Osteoblast (primary cell): ENCODE measurements around the gene ADAMTS2. TPM values are rescaled to one million over a fixed set of nuclear protein-coding genes. Genes with fewer than 3 reads are reported as not detected.

Experiments
- DNase-seq: peaks from one replicate; pipeline ENCODE4 v3.0.0; 2011; ENCODE audit warnings: low spot score, mixed read lengths; ENCODE audit not compliant: insufficient read length; ENCODE audit errors: missing footprints
- H2AFZ ChIP-seq: 2 replicates; pipeline ENCODE4 v1.6.0; 2011; ENCODE audit warnings: mild to moderate bottlenecking, low read length
- H3K27ac ChIP-seq: 2 replicates; pipeline ENCODE4 v1.5.1; 2011; ENCODE audit warnings: mild to moderate bottlenecking, low read depth, low read length, moderate library complexity
- H3K27me3 ChIP-seq: 2 replicates; pipeline ENCODE4 v1.6.0; 2012; ENCODE audit warnings: mild to moderate bottlenecking, control low read depth, inconsistent platforms, low read length, moderate library complexity; ENCODE audit not compliant: insufficient read depth
- H3K36me3 ChIP-seq: 2 replicates; pipeline ENCODE4 v1.5.1; 2011; ENCODE audit warnings: mild to moderate bottlenecking, low read length, control low read depth, moderate library complexity; ENCODE audit not compliant: insufficient read depth
- H3K4me1 ChIP-seq: 2 replicates; pipeline ENCODE4 v1.5.1; 2011; ENCODE audit warnings: mild to moderate bottlenecking, low read length, control low read depth, moderate library complexity; ENCODE audit not compliant: insufficient read depth
- H3K4me2 ChIP-seq: 2 replicates; pipeline ENCODE4 v1.6.0; 2011; ENCODE audit warnings: mild to moderate bottlenecking, low read length; ENCODE audit not compliant: insufficient read depth
- H3K4me3 ChIP-seq: fragments of 200-600 bp; sonication (generic); 3 replicates; pipeline ENCODE4 v1.5.1; 2012; ENCODE audit warnings: mild to moderate bottlenecking, low read length, inconsistent platforms; ENCODE audit not compliant: insufficient read depth
- H3K79me2 ChIP-seq: 2 replicates; pipeline ENCODE4 v1.6.0; 2012; ENCODE audit warnings: mild to moderate bottlenecking, low read length, control low read depth, inconsistent platforms; ENCODE audit not compliant: insufficient read depth
- H3K9me3 ChIP-seq: 2 replicates; pipeline ENCODE4 v1.5.1; 2011; ENCODE audit warnings: low read depth, low read length, control low read depth
- H4K20me1 ChIP-seq: 2 replicates; pipeline ENCODE4 v1.6.0; 2012; ENCODE audit warnings: mild to moderate bottlenecking, low read length, control low read depth; ENCODE audit not compliant: insufficient read depth
- total RNA-seq: library from RNA; depleted of rRNA; stranded (reverse); fragments of >200 nt; gene quantifications from 2 replicates; pipeline ENCODE4 v1.2.3, GENCODE V29; 2012
- TF ChIP-seq, protein P1 (sequence below): IDR thresholded peaks from 2 replicates; pipeline ENCODE4 v1.5.1; 2011; ENCODE audit warnings: mild to moderate bottlenecking, low read depth, low read length, moderate library complexity; ENCODE audit errors: extremely low read depth

ADAMTS2 gene
- total RNA-seq, 1 donor: 144 TPM

DNA sequence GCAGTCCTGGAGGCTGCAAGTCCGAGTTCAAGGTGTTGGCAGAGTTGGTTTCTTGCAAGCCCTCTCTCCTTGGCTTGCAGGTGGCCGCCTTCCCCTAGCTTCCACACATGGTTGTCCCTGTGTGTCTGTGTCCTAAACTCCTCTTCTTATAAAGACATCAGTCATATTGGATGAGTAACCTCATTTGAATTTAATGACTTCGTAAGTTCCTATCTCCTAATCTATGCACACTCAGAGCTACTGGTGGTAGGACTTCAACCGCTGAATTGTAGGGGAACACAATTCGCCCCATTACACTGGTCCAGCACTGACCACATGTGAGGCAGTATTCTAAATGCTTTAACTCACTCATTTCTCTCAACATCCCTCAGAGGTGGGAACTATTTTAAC is 25.9 kb upstream of the ADAMTS2 start:
- H3K4me1 ChIP-seq: peaks cover 2% of the 10 kb centered on the region
- H4K20me1 ChIP-seq: no peaks in the 10 kb centered on the region
- no peaks in the 10 kb centered on the region for H3K36me3 ChIP-seq
- H3K27me3 ChIP-seq: no peaks in the 10 kb centered on the region
- TF ChIP-seq, protein P1, sequence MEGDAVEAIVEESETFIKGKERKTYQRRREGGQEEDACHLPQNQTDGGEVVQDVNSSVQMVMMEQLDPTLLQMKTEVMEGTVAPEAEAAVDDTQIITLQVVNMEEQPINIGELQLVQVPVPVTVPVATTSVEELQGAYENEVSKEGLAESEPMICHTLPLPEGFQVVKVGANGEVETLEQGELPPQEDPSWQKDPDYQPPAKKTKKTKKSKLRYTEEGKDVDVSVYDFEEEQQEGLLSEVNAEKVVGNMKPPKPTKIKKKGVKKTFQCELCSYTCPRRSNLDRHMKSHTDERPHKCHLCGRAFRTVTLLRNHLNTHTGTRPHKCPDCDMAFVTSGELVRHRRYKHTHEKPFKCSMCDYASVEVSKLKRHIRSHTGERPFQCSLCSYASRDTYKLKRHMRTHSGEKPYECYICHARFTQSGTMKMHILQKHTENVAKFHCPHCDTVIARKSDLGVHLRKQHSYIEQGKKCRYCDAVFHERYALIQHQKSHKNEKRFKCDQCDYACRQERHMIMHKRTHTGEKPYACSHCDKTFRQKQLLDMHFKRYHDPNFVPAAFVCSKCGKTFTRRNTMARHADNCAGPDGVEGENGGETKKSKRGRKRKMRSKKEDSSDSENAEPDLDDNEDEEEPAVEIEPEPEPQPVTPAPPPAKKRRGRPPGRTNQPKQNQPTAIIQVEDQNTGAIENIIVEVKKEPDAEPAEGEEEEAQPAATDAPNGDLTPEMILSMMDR: no peak
- H2AFZ ChIP-seq: no peak overlapping the region
- H3K4me2 ChIP-seq: no peak overlapping the region
- no peaks in the 10 kb centered on the region for H3K79me2 ChIP-seq
- DNase-seq: peak; percentile 85
- H3K9me3 ChIP-seq: no peaks in the 10 kb centered on the region
- no peak overlapping the region for H3K4me3 ChIP-seq
- H3K27ac ChIP-seq: no peak overlapping the region

DNA sequence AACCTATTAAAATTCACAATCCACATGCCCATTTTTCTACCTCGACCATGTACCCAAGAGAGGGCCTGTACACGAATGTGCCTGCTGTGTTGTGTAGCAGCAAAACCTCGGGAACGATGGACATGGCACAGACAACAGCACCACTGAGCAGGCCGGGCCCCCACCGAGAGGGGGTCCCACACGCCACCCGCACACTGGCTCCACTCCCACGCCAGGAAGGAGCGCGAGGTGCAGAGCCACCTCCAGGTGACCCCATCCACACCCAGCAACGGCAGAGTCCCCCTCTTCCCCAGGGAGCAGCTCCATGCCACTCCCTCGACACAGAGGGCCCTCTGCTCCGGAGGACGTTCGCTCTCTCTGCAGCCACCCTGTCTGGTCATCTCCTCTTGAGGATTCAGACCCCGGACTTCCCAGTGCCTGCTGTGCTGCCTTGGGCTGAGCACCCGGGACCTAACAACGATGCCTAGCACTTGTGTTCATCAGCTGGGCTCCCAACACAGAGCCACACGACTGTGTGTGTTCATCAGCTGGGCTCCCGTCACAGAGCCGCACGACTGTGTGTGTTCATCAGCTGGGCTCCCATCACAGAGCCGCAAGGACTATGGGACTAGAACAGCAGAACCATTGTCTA is 25.3 kb upstream of the ADAMTS2 start:
- TF ChIP-seq, protein P1: no peak
- peaks cover 2% of the 10 kb centered on the region for H3K4me1 ChIP-seq
- no peaks in the 10 kb centered on the region for H3K79me2 ChIP-seq
- H4K20me1 ChIP-seq: no peaks in the 10 kb centered on the region
- H3K4me2 ChIP-seq: no peak overlapping the region
- H3K9me3 ChIP-seq: no peaks in the 10 kb centered on the region
- no peak overlapping the region for H3K27ac ChIP-seq
- no peaks in the 10 kb centered on the region for H3K27me3 ChIP-seq
- no peak overlapping the region for H3K4me3 ChIP-seq
- H2AFZ ChIP-seq: no peak overlapping the region
- no peaks in the 10 kb centered on the region for H3K36me3 ChIP-seq
- peak; percentile 58 for DNase-seq

DNA sequence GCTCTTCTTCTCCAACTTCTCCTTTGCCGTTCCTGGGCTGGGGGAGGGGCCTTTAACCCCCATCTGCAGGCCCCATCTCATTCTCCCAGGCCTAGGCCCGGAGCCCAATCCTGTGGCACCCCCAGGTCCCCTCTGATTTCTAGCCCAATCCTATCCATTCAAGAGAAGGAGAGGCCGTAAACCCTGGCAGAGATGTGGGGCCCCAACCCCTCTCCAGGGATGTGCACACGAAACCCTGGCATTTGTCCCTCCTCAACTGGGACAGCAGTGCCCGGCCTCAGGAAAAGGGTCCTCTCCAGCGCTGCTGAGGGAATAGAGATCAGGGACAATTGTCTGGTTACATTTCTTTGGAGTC is 24.2 kb upstream of the ADAMTS2 start:
- TF ChIP-seq, protein P1: no peak
- no peak overlapping the region for H3K4me2 ChIP-seq
- no peaks in the 10 kb centered on the region for H3K36me3 ChIP-seq
- no peak overlapping the region for H3K27ac ChIP-seq
- no peak overlapping the region for H2AFZ ChIP-seq
- H3K4me3 ChIP-seq: no peak overlapping the region
- no peaks in the 10 kb centered on the region for H3K9me3 ChIP-seq
- peaks cover 2% of the 10 kb centered on the region for H3K4me1 ChIP-seq
- H3K27me3 ChIP-seq: no peaks in the 10 kb centered on the region
- DNase-seq: no peak
- no peaks in the 10 kb centered on the region for H3K79me2 ChIP-seq
- no peaks in the 10 kb centered on the region for H4K20me1 ChIP-seq

DNA sequence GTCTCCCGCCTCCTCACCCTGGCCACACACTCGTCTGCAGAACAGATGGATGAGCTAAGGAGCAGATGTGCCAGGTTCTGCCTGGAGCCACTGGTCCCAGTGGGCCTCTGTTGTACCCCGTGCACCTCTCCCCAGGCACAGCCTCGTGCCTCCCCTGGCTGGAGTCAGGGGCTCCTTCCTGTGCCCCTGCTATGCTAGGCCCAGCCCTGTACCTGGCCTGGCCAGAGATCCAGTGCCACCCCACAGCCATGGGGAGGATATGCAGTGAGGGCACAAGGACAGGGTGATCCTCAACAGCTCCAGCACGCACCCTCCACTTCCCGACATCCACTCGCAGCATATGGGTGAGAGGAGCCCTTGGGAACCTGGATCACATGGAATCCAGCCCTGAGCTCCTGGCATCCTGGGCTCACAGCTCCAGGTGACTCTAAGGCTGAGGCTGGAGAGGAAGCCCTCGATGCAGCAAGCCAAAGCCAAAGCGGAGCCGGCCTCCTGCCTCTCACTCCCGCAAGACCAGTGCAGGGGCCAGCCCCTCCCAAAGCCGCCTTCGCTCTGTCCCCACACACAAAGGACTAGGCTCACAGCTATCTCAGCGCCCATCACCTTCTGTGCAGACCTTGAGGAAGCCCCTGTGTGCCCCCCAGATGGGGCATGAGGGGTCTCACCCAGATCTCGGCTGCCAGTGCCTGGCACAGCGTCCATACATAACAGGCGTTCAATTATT is 23.7 kb upstream of the ADAMTS2 start:
- Histone ChIP-seq H3K79me2 (no peaks in the 10 kb centered on the region), H2AFZ (no peak overlapping the region), H3K27me3 (no peaks in the 10 kb centered on the region), H3K4me1 (peaks cover 2% of the 10 kb centered on the region), H3K27ac (no peak overlapping the region), H4K20me1 (no peaks in the 10 kb centered on the region), H3K9me3 (no peaks in the 10 kb centered on the region), H3K4me3 (no peak overlapping the region), H3K4me2 (no peak overlapping the region), H3K36me3 (no peaks in the 10 kb centered on the region)
- TF ChIP-seq, protein P1: no peak
- DNase-seq: peak; percentile 57
